SK-N-SH (cell line): ENCODE measurements around the gene NAV2. TPM values are rescaled to one million over a fixed set of nuclear protein-coding genes. Genes with fewer than 3 reads are reported as not detected.

Experiments used
- CTCF ChIA-PET: fragments of 300-600, 350-600 bp; formaldehyde crosslinking; extraction: SDS; loops from one replicate; lab custom pipeline; 2021; lab: Yijun Ruan, JAX
- POLR2A ChIA-PET: fragments of 350-600 bp; sonication (Branson Sonifier 250); formaldehyde crosslinking; extraction: SDS; loops from one replicate; lab custom pipeline; 2020; ENCODE audit warnings: antibody characterized with exemption, inconsistent platforms; lab: Yijun Ruan, JAX
- DNase-seq: peaks from one replicate; pipeline ENCODE4 v3.0.0; 2012
- H2AFZ ChIP-seq: fragments of 200-600 bp; sonication (generic); 2 replicates; pipeline ENCODE4 v1.8.1; 2016; ENCODE audit warnings: antibody characterized with exemption, mild to moderate bottlenecking, low read depth
- H3F3A ChIP-seq: fragments of 200-600 bp; sonication (generic); replicated peaks from 2 replicates; pipeline ENCODE3; 2016; ENCODE audit warnings: antibody characterized with exemption, mild to moderate bottlenecking; ENCODE audit not compliant: insufficient read depth
- H3K27ac ChIP-seq, 2 experiments: fragments of 200-500 bp in 1 of 2; fragments of 200-600 bp in 1 of 2; sonication (Bioruptor generic) in 1 of 2; sonication (generic), shearing (Covaris generic) in 1 of 2; 2 replicates each; pipeline versions ENCODE4 v1.5.1 to v1.6.1; 2014 to 2016; ENCODE audit warnings: low read depth in 2 of 2, inconsistent platforms in 1 of 2, low read length in 1 of 2, mild to moderate bottlenecking in 1 of 2, mixed read lengths in 1 of 2
- H3K27me3 ChIP-seq: fragments of 200-600 bp; sonication (generic), shearing (Covaris generic); 2 replicates; pipeline ENCODE4 v1.6.1; 2016; ENCODE audit warnings: mixed run types; ENCODE audit not compliant: insufficient read depth
- H3K36me3 ChIP-seq, 2 experiments: fragments of 200-500 bp in 1 of 2; fragments of 200-600 bp in 1 of 2; sonication (Bioruptor generic) in 1 of 2; sonication (generic) in 1 of 2; replicated peaks in 1 of 2; 2 replicates each; pipeline versions ENCODE3 to v1.5.1; 2014 to 2016; ENCODE audit warnings: low read length in 1 of 2, mild to moderate bottlenecking in 1 of 2; ENCODE audit not compliant: insufficient read depth in 2 of 2, control insufficient read depth in 1 of 2
- H3K4me1 ChIP-seq, 2 experiments: fragments of 200-500 bp in 1 of 2; fragments of 200-600 bp in 1 of 2; sonication (Bioruptor generic) in 1 of 2; sonication (generic), shearing (Covaris generic) in 1 of 2; 2 replicates each; pipeline versions ENCODE4 v1.5.1 to v1.6.1; 2014 to 2016; ENCODE audit warnings: low read depth in 1 of 2, low read length in 1 of 2, mixed run types in 1 of 2; ENCODE audit not compliant: insufficient read depth in 2 of 2, control insufficient read depth in 1 of 2
- H3K4me2 ChIP-seq: fragments of 200-600 bp; sonication (generic), shearing (Covaris generic); 2 replicates; pipeline ENCODE4 v1.6.1; 2017; ENCODE audit warnings: mixed run types
- H3K4me3 ChIP-seq, 2 experiments: fragments of 200-500 bp in 1 of 2; fragments of 200-600 bp in 1 of 2; sonication (Bioruptor generic) in 1 of 2; sonication (generic), shearing (Covaris generic) in 1 of 2; 2 replicates each; pipeline versions ENCODE4 v1.5.1 to v1.8.1; 2014 to 2016; ENCODE audit warnings: low read depth in 2 of 2, inconsistent platforms in 1 of 2, low read length in 1 of 2, mild to moderate bottlenecking in 1 of 2, mixed read lengths in 1 of 2, moderate library complexity in 1 of 2
- H3K79me2 ChIP-seq: fragments of 200-600 bp; sonication (generic); 2 replicates; pipeline ENCODE4 v1.8.1; 2017; ENCODE audit warnings: mild to moderate bottlenecking; ENCODE audit not compliant: insufficient read depth
- H3K9ac ChIP-seq: fragments of 200-600 bp; sonication (generic); 2 replicates; pipeline ENCODE4 v1.6.1; 2017; ENCODE audit warnings: mixed run types
- H3K9me2 ChIP-seq: fragments of 200-600 bp; sonication (generic); 2 replicates; pipeline ENCODE4 v1.6.1; 2017; ENCODE audit warnings: mixed run types
- H3K9me3 ChIP-seq: fragments of 200-600 bp; sonication (generic); 2 replicates; pipeline ENCODE4 v1.6.1; 2017; ENCODE audit warnings: mixed run types, mild to moderate bottlenecking, moderate library complexity
- H4K20me1 ChIP-seq: fragments of 200-600 bp; sonication (generic); 2 replicates; pipeline ENCODE4 v1.6.1; 2017; ENCODE audit warnings: mild to moderate bottlenecking, mixed run types; ENCODE audit not compliant: insufficient read depth
- CHD2 ChIP-seq: fragments of 150-350 bp; IDR thresholded peaks from 2 replicates; pipeline ENCODE4 v1.6.1; 2018; ENCODE audit warnings: low read length; ENCODE audit not compliant: partially characterized antibody
- CTCF ChIP-seq: fragments of 200-600 bp; sonication (generic); IDR thresholded peaks from 2 replicates; pipeline ENCODE4 v1.6.1; 2017; ENCODE audit warnings: antibody characterized with exemption, mild to moderate bottlenecking, moderate library complexity
- ELF1 ChIP-seq: IDR thresholded peaks from 2 replicates; pipeline ENCODE4 v1.4.0; 2012
- EP300 ChIP-seq, 2 experiments: IDR thresholded peaks; 2 replicates each; pipeline versions ENCODE4 v1.4.0 to v1.6.1; 2012; ENCODE audit warnings: borderline replicate concordance in 1 of 2, low read depth in 1 of 2, low read length in 1 of 2
- EZH2phosphoT487 ChIP-seq: fragments of 200-600 bp; sonication (generic); IDR thresholded peaks from 2 replicates; pipeline ENCODE4 v1.6.1; 2017; ENCODE audit warnings: low read depth, mixed run types, mild to moderate bottlenecking, antibody characterized with exemption, moderate library complexity, borderline replicate concordance
- FOSL2 ChIP-seq: IDR thresholded peaks from 2 replicates; pipeline ENCODE4 v1.4.0; 2012; ENCODE audit warnings: low read depth, mild to moderate bottlenecking, moderate library complexity, borderline replicate concordance
- FOXJ3 ChIP-seq: sonication (generic); formaldehyde crosslinking; IDR thresholded peaks from 2 replicates; pipeline ENCODE4 v1.5.1; 2020; ENCODE audit warnings: mild to moderate bottlenecking, missing genetic modification reagents
- JUND ChIP-seq: IDR thresholded peaks from 2 replicates; pipeline ENCODE4 v1.4.0; 2012
- MEF2A ChIP-seq: IDR thresholded peaks from 2 replicates; pipeline ENCODE4 v1.4.0; 2012; ENCODE audit warnings: low read depth, borderline replicate concordance
- MXI1 ChIP-seq: IDR thresholded peaks from 2 replicates; pipeline ENCODE4 v1.6.1; 2012; ENCODE audit warnings: mild to moderate bottlenecking, low read depth, low read length, improper control_type of control experiment
- NFIC ChIP-seq: IDR thresholded peaks from 2 replicates; pipeline ENCODE4 v1.4.0; 2012; ENCODE audit warnings: borderline replicate concordance
- NRF1 ChIP-seq: IDR thresholded peaks from 2 replicates; pipeline ENCODE4 v1.6.1; 2012; ENCODE audit warnings: low read depth, mild to moderate bottlenecking, low read length
- RCOR1 ChIP-seq: fragments of 150-350 bp; IDR thresholded peaks from 2 replicates; pipeline ENCODE4 v1.6.1; 2017; ENCODE audit warnings: antibody characterized with exemption, low read length
- RXRA ChIP-seq: IDR thresholded peaks from 2 replicates; pipeline ENCODE4 v1.4.0; 2012; ENCODE audit warnings: low read depth, mild to moderate bottlenecking, borderline replicate concordance
- SIN3A ChIP-seq: IDR thresholded peaks from 2 replicates; pipeline ENCODE4 v1.6.1; 2012; ENCODE audit warnings: low read depth, mild to moderate bottlenecking, low read length, moderate library complexity, borderline replicate concordance
- SMC3 ChIP-seq: IDR thresholded peaks from 2 replicates; pipeline ENCODE4 v1.6.1; 2012; ENCODE audit warnings: low read depth, low read length, improper control_type of control experiment
- TCF12 ChIP-seq: IDR thresholded peaks from 2 replicates; pipeline ENCODE4 v1.4.0; 2012
- USF2 ChIP-seq: fragments of 150-350 bp; IDR thresholded peaks from 2 replicates; pipeline ENCODE4 v1.6.1; 2017; ENCODE audit warnings: antibody characterized with exemption, low read length, low read depth, borderline replicate concordance
- ZBTB33 ChIP-seq: IDR thresholded peaks from 2 replicates; pipeline ENCODE4 v1.4.0; 2012; ENCODE audit warnings: low read depth, borderline replicate concordance
- WGBS: methylation state at CpG from one replicate; pipeline ENCODE4 v1.1.6; 2017; ENCODE audit warnings: low lambda C conversion rate; 5-methylcytosine and 5-hydroxymethylcytosine counted together
- polyA plus RNA-seq, 3 experiments: library from polyadenylated mRNA; depleted of rRNA; stranded (reverse); fragments of >200 nt; gene quantifications; 2 replicates each; pipeline ENCODE4 v1.2.3, GENCODE V29; 2012

NAV2 gene
- polyA plus RNA-seq, 1 of the 3 experiments (the other 2 are of a cell fraction): 26.2 TPM

- CTCF ChIA-PET: interaction anchor here (0.6 to 8.2 kb wide), 17 partner anchors 9 to 180 kb away, joined by 3 to 92 read pairs (median 5); no protein-coding TSS in a partner anchor
- WGBS: 96% methylated on average over 2 of the region's 2 CpGs
- H3K4me2 ChIP-seq: peak overlapping the region; percentile 25; the same call in 1 of the 2 replicates
- H2AFZ ChIP-seq: no peak overlapping the region
- no peaks in the 10 kb centered on the region for H3K9me3 ChIP-seq
- no peak for DNase-seq
- TF ChIP-seq USF2 (no peak), NRF1 (no peak), ELF1 (no peak), RXRA (no peak), TCF12 (no peak), EZH2phosphoT487 (no peak), MXI1 (no peak), CHD2 (no peak), RCOR1 (no peak), NFIC (no peak), ZBTB33 (no peak), JUND (no peak), MEF2A (no peak), CTCF (no peak), EP300 (IDR thresholded peaks at IDR 0.05; ENCODE audit: borderline replicate concordance in 1 of 2, low read depth in 1 of 2, low read length in 1 of 2) (no peak), SMC3 (no peak), FOXJ3 (CRISPR knock-in tag) (no peak), FOSL2 (no peak), SIN3A (no peak)
- H3K27ac ChIP-seq: peak overlapping the region; percentile 38 to 85
- no peak overlapping the region for H3K9ac ChIP-seq
- H3K9me2 ChIP-seq: no peaks in the 10 kb centered on the region
- peaks cover 0 to 4% of the 10 kb centered on the region in 2 experiments for H3K36me3 ChIP-seq
- H3F3A ChIP-seq: peaks cover 28% of the 10 kb centered on the region
- no peak overlapping the region for H3K4me3 ChIP-seq
- peaks cover 93% of the 10 kb centered on the region for H4K20me1 ChIP-seq
- peaks cover 98% of the 10 kb centered on the region for H3K79me2 ChIP-seq
- H3K4me1 ChIP-seq: peaks cover 30 to 86% of the 10 kb centered on the region in 2 experiments
- H3K27me3 ChIP-seq: no peaks in the 10 kb centered on the region
- POLR2A ChIA-PET: interaction anchor here (1.1 to 3.4 kb wide), 3 partner anchors 12 to 21 kb away, joined by 4 to 26 read pairs (median 10); no protein-coding TSS in a partner anchor
Measured at GRCh38 chr11:19735909-19736498, 23.4 kb downstream of the NAV2 start.
